Central memory CD8-positive, alpha-beta T cell (primary cell): Measurements from ENCODE around the gene PHF1.
A peak's percentile ranks its signal among the peaks of the same experiment; 100 is the strongest.
"Not testable (repeated sequence)": the region's sequence is repeated elsewhere in the genome, so short reads cannot be mapped to it uniquely, and the experiment has no call there.

ENCODE experiments used
- ATAC-seq: fragments of 150-1000 bp; cut with Tn5 transposase; replicated peaks from 2 replicates; pipeline ENCODE4 v1.10.0; 2022; ENCODE audit warnings: mild to moderate bottlenecking, moderate FRiP score, moderate number of reproducible peaks; ENCODE audit not compliant: poor library complexity, severe bottlenecking; ENCODE audit errors: extremely low read depth
- DNase-seq, 2 donors: peaks; one replicate each; pipeline ENCODE4 v3.0.0; 2021; ENCODE audit warnings: low spot score in 2 of 2
- H3K27ac Mint-ChIP-seq: one replicate; pipeline ENCODE4 v1.8.0; 2022; ENCODE audit warnings: low read depth, mild to moderate bottlenecking, moderate library complexity, mixed read lengths
- H3K27me3 Mint-ChIP-seq: one replicate; pipeline ENCODE4 v1.8.0; 2022; ENCODE audit warnings: mixed read lengths
- H3K36me3 Mint-ChIP-seq: one replicate; pipeline ENCODE4 v1.8.0; 2022; ENCODE audit warnings: mild to moderate bottlenecking, moderate library complexity, mixed read lengths; ENCODE audit not compliant: insufficient read depth
- H3K4me1 Mint-ChIP-seq: one replicate; pipeline ENCODE4 v1.8.0; 2022; ENCODE audit warnings: mixed read lengths
- H3K4me3 Mint-ChIP-seq: one replicate; pipeline ENCODE4 v1.8.0; 2022; ENCODE audit warnings: mild to moderate bottlenecking, moderate library complexity, mixed read lengths
- H3K9me3 Mint-ChIP-seq: one replicate; pipeline ENCODE4 v1.8.0; 2022; ENCODE audit warnings: mixed read lengths

The PHF1 gene

GRCh38 chr6:33399881-33400280 is 10.9 kb upstream of the PHF1 start:
- H3K27ac Mint-ChIP-seq, H3K4me3 Mint-ChIP-seq, H3K27me3 Mint-ChIP-seq, DNase-seq, H3K9me3 Mint-ChIP-seq, ATAC-seq, H3K36me3 Mint-ChIP-seq, H3K4me1 Mint-ChIP-seq: not testable (repeated sequence)

DNA sequence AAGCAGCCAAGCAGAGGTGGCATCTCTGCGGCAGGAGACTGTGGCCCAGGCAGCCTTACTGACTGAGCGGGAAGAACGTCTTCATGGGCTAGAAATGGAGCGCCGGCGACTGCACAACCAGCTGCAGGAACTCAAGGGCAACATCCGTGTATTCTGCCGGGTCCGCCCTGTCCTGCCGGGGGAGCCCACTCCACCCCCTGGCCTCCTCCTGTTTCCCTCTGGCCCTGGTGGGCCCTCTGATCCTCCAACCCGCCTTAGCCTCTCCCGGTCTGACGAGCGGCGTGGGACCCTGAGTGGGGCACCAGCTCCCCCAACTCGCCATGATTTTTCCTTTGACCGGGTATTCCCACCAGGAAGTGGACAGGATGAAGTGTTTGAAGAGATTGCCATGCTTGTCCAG is 5.9 kb upstream of the PHF1 start:
- no peak for ATAC-seq
- Mint-ChIP-seq H3K9me3 (no peaks in the 10 kb centered on the region), H3K27me3 (no peaks in the 10 kb centered on the region), H3K4me3 (no peak overlapping the region), H3K4me1 (peaks cover 20% of the 10 kb centered on the region), H3K36me3 (peaks cover 6% of the 10 kb centered on the region), H3K27ac (peak overlapping the region; percentile 9)
- DNase-seq = no peak

- H3K36me3 Mint-ChIP-seq = peaks cover 10% of the 10 kb centered on the region
- no peak overlapping the region for H3K4me3 Mint-ChIP-seq
- no peaks in the 10 kb centered on the region for H3K27me3 Mint-ChIP-seq
- peaks cover 23% of the 10 kb centered on the region for H3K4me1 Mint-ChIP-seq
- H3K27ac Mint-ChIP-seq = peak overlapping the region; percentile 9
- no peaks in the 10 kb centered on the region for H3K9me3 Mint-ChIP-seq
- no peak for ATAC-seq
- no peak for DNase-seq
Observed at GRCh38 chr6:33405386-33405940, 5.4 kb upstream of the PHF1 start.

- Mint-ChIP-seq H3K36me3 (peaks cover 12% of the 10 kb centered on the region), H3K4me1 (peaks cover 23% of the 10 kb centered on the region), H3K4me3 (no peak overlapping the region), H3K27ac (no peak overlapping the region), H3K9me3 (no peaks in the 10 kb centered on the region), H3K27me3 (no peaks in the 10 kb centered on the region)
- no peak for ATAC-seq
- DNase-seq = no peak
Observed at GRCh38 chr6:33406126-33406525, 4.7 kb upstream of the PHF1 start.

GRCh38 chr6:33407132-33407718 is 3.6 kb upstream of the PHF1 start:
- ATAC-seq (no peak), DNase-seq (no peak)
- Mint-ChIP-seq H3K9me3 (no peaks in the 10 kb centered on the region), H3K27ac (no peak overlapping the region), H3K4me3 (no peak overlapping the region), H3K4me1 (peaks cover 30% of the 10 kb centered on the region), H3K27me3 (no peaks in the 10 kb centered on the region), H3K36me3 (peaks cover 17% of the 10 kb centered on the region)

- H3K27me3 Mint-ChIP-seq = no peaks in the 10 kb centered on the region
- H3K4me3 Mint-ChIP-seq = peak overlapping the region; percentile 81
- peaks cover 52% of the 10 kb centered on the region for H3K4me1 Mint-ChIP-seq
- peak overlapping the region; percentile 95 for H3K27ac Mint-ChIP-seq
- DNase-seq (peak; percentile 89 to 95), ATAC-seq (peak; percentile 73)
- H3K9me3 Mint-ChIP-seq = no peaks in the 10 kb centered on the region
- H3K36me3 Mint-ChIP-seq = peaks cover 36% of the 10 kb centered on the region
Observed at GRCh38 chr6:33410050-33410710, 634 bp upstream of the PHF1 start.

GRCh38 chr6:33411632-33412005 is 805 bp downstream of the PHF1 start:
- H3K36me3 Mint-ChIP-seq = peaks cover 41% of the 10 kb centered on the region
- ATAC-seq (no peak), DNase-seq (no peak)
- peaks cover 61% of the 10 kb centered on the region for H3K4me1 Mint-ChIP-seq
- no peaks in the 10 kb centered on the region for H3K9me3 Mint-ChIP-seq
- H3K4me3 Mint-ChIP-seq = peak overlapping the region; percentile 81
- H3K27me3 Mint-ChIP-seq = no peaks in the 10 kb centered on the region
- peak overlapping the region; percentile 95 for H3K27ac Mint-ChIP-seq

GRCh38 chr6:33412140-33413009 is 1.6 kb downstream of the PHF1 start:
- H3K27ac Mint-ChIP-seq = peak overlapping the region; percentile 95
- peak overlapping the region; percentile 81 for H3K4me3 Mint-ChIP-seq
- DNase-seq (no peak), ATAC-seq (no peak)
- H3K36me3 Mint-ChIP-seq = peaks cover 42% of the 10 kb centered on the region
- no peaks in the 10 kb centered on the region for H3K27me3 Mint-ChIP-seq
- no peaks in the 10 kb centered on the region for H3K9me3 Mint-ChIP-seq
- H3K4me1 Mint-ChIP-seq = peaks cover 69% of the 10 kb centered on the region

DNA sequence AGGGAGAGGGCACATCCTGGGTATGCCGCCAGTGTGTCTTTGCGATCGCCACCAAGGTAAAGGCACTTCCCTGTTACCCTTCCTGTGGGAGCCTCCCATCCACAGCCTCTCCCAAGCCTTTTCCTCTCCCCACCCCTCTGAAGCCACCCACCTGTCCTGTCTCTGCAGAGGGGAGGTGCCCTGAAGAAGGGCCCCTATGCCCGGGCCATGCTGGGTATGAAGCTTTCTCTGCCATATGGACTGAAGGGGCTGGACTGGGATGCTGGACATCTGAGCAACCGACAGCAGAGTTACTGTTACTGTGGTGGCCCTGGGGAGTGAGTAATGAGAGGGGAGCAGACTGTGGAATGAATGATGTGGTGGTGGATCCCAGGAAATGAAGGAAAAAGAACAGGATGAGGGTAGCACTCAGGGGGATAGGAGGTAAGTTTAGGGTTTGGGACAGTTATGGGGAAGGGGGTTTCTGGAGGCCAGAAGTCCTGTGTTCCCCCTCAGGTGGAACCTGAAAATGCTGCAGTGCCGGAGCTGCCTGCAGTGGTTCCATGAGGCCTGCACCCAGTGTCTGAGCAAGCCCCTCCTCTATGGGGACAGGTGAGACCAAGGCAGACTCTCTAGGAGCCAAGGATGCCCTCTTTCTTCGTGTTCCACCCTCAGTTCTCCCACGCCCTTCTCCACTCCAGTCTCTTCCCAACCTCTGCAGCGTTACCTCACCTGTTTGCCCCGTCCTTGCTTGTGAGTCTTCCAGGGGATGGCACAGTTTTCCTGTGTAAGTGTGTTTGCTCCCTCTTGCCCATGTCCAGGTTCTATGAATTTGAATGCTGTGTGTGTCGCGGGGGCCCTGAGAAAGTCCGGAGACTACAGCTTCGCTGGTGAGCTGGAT is 2.7 kb downstream of the PHF1 start:
- peaks cover 77% of the 10 kb centered on the region for H3K4me1 Mint-ChIP-seq

GRCh38 chr6:33414592-33415271 is 3.9 kb downstream of the PHF1 start:
- Mint-ChIP-seq H3K4me1 (peaks cover 82% of the 10 kb centered on the region), H3K36me3 (peaks cover 51% of the 10 kb centered on the region), H3K4me3 (peak overlapping the region; percentile 81), H3K9me3 (no peaks in the 10 kb centered on the region), H3K27me3 (no peaks in the 10 kb centered on the region), H3K27ac (peak overlapping the region; percentile 97)
- no peak for DNase-seq
- ATAC-seq = no peak

More for the DNA sequence above, 2.7 kb downstream of the PHF1 start:
- peaks cover 52% of the 10 kb centered on the region for H3K36me3 Mint-ChIP-seq
- H3K27me3 Mint-ChIP-seq = no peaks in the 10 kb centered on the region
- H3K27ac Mint-ChIP-seq = peak overlapping the region; percentile 78
- H3K4me3 Mint-ChIP-seq = peak overlapping the region; percentile 81
- ATAC-seq = no peak
- no peak for DNase-seq
- no peaks in the 10 kb centered on the region for H3K9me3 Mint-ChIP-seq

- ATAC-seq (no peak), DNase-seq (no peak)
- Mint-ChIP-seq H3K27ac (peak overlapping the region; percentile 97), H3K36me3 (peaks cover 46% of the 10 kb centered on the region), H3K9me3 (no peaks in the 10 kb centered on the region), H3K4me3 (peak overlapping the region; percentile 33), H3K27me3 (no peaks in the 10 kb centered on the region), H3K4me1 (peaks cover 77% of the 10 kb centered on the region)
Observed at GRCh38 chr6:33415831-33416230, 5.0 kb downstream of the PHF1 start.
